Measurements from ENCODE around the gene KANSL1.

- TF ChIP-seq CTCF (conservative IDR thresholded peaks at IDR 0.05) (no peak), EZH2 (IDR thresholded peaks at IDR 0.05; ENCODE audit: low read depth) (no peak)
These were observed 160.3 kb downstream of the KANSL1 start for GRCh38 chr17:46032909-46033308.

All from PC-9 (cell line).